Activated T-helper 9 cell treated with anti-CD3 and anti-CD28 coated beads, Interleukin-2, amount 50 U/mL, for 16 hours (primary cell): ENCODE measurements around the gene NCS1.
"Not testable (repeated sequence)": the region's sequence is repeated elsewhere in the genome, so short reads cannot be mapped to it uniquely, and the experiment has no call there.

ENCODE experiments used
- DNase-seq: peaks from one replicate; pipeline ENCODE4 v3.0.0-alpha.2; 2020; ENCODE audit warnings: low read depth

NCS1 gene

DNA sequence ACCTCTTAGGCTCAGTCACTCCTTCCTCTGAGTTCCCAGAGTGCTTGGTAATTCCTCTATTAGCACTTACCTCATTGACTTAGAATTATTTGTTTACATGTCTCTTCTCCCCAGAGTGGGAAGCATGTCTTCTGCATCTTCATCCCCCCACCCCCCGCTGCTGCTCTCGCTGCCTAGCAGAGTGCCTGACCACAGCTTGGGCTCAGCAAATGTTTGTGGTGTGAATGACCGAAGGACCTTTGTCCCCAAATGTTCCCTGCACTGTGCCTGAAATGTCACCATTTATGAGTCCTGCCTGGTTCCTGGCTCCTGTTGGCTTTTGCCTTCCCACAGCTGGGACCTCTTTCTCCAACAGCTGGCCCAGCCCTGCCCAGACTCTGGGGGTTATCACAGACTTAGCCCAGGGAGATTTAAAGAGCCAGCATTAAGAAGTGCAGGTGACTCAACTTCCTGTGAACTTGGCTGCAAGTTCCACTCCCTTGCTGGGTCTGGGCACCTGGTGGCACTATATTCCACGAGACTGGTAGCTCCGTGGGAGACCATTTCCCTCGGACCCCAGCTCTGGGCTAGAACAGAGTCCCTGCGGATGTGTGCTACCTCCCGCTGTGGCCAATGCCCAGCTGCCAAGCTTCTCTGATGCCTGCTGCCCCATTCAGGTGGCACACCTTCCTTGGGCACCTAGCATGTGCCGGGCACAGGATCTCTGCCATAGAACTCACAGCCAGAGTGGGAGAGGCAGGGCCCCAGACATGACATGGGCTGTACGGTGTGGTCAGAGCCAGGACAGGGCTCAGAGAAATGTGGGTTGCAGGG, 91.6 kb downstream of the NCS1 start:
- DNase-seq, result no peak

DNA sequence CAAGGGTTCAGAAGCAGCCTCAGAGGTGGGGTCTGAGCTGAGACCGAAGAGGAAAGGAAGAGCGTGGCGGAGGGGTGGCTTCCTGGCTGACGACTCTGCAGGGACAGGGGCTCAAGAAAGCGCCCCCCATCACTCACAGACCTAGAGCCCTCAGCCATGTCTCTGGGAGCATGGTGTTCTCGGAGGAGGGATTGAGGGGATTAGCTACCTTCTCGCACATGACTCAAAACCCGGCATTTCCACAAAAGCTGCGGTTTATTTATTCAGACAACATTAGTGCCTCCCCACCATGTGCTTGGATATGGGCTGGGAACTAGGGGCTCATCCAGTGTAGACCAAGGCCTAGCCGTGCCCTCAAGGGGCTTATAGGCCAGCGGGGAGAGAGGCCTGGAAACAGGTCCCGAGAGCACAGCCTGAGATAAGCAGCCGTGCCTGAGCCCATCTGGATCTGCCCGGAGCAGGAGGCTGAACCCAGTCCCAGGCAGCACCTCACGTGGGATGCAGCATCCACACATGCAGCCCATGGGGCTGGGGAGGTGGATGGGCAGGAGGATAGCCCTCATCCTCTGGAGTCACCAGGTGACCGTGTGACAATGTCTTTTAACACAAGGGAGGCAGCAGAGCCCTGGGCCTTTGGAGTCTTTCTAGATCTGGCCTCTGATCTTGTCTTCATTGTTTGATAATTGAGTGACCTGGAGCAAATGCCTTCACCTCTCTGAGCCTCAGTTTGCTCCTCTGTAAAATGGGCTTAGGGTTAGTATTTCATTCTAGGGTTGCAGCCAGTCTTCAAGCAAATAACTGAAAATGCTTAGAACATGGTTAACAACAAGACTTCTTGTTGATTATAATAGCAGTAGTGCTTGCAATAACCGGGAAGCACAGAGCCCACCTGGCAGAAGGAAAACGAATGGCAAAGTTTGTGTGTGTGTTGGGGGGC, 92.5 kb downstream of the NCS1 start:
- DNase-seq, result no peak

DNA sequence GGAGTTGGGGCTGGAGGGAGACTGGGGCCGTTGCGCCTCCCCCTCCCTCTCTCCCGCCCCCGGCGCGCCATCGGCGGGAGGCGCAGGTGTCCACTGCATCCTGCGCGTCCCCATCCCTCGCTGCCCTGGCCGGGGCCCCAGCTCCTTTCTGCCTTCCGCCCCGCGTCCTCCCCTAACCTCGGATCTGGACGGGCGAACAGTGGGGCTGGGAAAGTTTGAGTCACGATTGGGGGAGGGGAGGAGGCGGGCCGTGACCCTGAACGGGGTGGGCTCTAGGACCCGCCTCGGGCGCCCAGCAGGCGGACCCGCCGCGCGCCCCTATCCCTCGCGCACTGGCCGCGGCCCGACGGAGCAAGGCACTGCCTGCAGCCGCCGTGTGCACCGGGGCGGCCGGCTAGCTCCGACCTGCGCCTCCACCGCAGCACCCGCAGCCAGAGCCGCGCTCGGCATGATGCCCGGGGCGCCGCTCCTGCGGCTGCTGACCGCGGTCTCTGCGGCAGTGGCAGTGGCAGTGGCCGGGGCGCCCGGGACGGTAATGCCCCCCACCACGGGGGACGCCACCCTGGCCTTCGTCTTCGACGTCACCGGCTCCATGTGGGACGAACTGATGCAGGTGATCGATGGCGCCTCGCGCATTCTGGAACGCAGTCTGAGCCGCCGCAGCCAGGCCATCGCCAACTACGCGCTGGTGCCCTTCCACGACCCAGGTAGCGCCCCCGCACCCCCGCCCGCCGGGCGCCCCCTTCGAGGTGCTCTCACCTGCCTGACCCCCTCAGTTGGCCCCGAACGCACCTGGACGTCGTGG, 93.4 kb downstream of the NCS1 start, which contains the start of gene HMCN2:
Gene HMCN2 (plus strand): TSS at position 330 of the 805 bp plus-strand sequence. CDS start 119 bp downstream, at position 449.
- DNase-seq, result no peak

DNA sequence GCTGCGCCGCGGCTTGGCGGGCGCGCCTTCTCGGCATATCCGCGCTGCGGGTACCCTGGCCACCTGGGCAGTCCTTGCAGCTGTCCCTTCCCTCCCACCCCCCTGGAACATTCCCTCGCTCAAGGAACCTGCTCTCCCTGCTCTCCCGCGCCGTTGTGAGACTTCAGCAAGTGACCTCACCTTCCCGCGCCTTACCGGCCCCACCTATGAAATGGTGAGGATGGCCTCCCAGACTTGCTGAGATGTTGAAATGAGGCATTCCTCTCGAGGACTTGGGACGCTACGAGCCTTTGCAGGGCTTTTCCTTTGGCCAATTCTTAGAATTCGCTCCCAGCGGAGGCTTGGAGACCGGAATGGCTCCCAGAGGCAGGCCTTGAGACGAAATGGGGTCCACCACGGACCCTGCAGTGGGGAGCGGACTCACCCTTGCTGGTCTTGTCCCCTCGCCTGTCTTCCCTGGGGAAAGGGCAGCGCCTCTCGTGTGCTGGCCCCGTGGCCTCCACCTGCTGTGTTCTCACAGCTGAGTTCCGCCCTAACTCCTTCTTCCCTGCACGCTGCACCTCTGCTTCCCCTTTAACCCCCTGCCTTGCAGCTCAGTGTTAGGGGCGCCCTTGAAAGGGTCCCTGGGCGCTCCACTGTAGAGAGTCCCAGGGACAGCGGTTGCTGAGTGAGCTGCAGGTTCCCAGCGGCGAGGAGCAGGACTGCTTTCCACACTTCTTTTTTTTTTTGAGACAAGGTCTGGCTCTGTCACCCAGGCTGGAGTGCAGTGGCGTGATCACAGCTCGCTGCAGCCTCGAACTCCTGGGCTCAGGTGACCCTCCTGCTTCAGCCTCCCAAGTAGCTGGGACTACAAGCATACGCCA, 94.3 kb downstream of the NCS1 start:
- DNase-seq, result no peak

DNA sequence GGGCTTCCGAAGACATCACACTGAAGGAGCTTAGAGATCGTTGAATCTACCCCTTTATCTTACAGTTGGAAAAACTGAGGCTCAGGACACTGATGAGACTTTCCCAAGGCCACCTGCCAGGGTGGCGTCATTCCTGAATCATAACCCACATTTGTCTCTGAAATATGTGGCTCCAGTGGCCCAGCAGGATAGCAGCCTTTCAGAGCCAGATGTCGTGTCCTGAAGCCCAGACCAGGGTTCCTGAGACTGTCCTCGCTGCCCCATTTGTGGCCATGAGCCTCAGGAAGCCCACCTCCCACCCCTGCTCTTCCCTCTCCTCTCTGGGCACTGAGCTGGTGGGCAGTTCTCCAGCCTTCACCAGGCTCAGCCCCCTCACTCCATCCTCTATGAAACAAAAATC, 95.7 kb downstream of the NCS1 start:
- no peak for DNase-seq

DNA sequence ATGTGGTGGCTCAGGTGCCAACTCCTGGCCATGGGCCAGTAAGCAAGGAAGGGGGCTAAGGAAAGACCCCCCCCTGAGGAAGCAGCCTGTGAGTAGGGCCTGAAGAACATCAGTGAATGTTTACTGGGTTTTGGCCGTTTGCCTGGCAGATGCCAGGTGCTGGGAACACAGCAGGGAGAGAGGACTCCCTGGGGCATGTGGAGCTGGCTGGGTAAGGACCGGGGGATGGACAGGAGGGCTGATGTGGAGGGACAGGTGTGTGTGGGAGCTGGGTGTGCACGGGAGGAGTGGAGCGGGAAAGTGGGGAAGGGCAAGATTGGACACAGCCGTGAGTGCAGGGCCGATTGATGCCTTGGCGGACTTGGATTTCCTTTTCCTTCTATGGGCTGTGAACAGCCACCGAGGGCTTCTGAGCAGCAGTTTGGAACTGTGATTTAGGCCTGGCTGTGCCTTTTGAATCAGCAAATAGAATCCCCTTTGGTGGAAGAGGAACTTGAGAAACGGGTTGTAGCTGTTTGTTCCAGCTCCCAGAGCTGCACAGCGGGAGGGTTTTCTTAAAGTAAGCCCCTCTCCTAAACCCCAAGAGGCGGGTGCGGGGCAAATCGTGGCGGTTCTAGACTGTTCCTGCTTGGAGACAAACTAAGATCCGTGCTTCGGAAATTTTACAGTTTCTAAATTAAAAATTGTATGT, 96.5 kb downstream of the NCS1 start:
- no peak for DNase-seq

DNA sequence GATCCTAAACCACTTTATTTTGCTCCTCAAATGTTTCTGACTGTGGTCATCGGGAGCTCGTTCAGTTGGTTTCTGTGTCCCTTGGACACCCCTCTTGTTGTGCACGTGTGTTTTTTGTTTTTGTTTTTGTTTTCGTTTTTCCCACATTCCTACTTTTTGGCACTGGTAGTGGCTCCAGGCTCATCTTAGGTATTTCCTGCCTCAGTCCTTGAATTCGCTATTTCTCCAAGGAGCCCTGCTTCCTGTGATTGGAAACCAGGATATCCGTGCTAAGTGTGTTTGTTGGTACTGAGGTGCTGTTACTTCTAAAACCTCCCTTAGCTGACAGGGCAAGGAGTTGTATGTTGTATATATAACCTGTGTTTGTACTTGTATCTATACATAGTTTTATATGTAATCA, 99.3 kb downstream of the NCS1 start:
- no peak for DNase-seq

DNA sequence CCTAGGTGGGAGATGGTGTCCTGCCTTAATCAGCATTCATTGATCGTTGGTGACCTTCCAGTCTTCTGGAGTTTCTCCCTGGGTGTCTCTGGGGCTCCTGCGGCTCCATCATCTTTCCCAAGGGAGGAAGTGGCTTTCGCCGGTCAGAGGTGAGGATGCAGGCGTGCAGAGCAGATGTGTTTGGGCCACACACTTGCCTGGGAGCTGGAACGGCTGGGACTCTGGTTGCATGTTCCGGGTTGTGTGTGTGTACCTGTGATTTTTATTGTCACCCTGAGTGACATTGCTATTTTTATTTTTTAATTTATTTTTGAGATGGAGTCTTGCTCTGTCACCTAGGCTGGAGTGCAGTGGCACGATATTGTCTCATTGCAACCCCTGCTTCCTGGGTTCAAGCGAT, 103.0 kb downstream of the NCS1 start:
- no peak for DNase-seq

DNA sequence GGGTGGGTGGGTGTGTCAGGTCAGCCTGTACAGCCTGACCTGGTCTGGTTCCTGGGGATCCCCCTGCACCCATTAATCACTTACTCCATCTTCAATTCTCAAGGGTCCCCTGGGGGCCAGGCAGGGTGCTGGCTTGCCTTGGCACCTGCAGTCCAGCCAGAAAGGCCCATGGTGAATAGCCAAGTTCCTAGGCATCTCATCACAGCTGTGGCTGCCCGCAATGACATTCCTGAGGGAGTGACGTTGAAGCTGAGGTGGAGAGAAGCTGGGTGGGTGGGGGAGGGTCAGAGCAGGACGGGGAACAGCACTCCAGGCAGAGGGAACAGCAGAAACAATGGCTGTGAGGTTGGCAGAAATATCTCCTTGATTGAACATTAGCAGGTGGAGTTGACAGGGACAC, 103.9 kb downstream of the NCS1 start:
- DNase-seq, result no peak

DNA sequence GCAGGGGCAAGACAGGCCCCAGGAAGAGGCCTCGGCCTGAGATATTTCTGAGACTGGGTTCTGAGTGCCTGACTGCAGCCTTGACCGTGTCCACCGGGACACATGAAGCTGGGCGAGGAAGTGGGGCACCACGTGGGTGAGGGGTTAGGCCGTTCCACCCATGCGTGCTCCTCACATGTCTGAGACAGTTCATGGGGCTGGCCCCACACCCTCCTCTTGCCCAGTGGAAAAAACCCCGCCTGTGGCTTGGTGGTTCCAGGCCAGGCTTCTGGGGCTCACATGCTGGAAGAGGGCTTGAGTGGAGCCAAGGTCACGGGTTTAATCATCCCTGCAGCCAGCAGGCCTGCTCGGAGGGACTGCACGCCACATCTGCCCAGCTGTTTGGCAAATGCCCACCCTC, 104.8 kb downstream of the NCS1 start:
- DNase-seq, result no peak

DNA sequence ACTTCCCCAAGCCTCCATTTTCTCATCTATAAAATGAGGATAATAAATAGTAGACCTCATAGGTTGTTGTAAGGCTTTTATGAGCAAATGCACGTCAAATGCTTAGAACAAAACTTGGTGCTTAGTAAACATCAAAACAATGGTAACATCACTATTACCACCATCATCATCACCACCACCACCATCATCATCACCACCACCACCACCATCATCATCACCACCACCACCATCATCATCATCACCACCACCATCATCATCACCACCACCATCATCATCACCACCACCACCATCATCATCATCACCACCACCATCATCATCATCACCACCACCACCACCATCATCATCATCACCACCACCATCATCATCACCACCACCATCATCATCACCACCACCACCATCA, 105.3 kb downstream of the NCS1 start:
- not testable (repeated sequence) for DNase-seq

DNA sequence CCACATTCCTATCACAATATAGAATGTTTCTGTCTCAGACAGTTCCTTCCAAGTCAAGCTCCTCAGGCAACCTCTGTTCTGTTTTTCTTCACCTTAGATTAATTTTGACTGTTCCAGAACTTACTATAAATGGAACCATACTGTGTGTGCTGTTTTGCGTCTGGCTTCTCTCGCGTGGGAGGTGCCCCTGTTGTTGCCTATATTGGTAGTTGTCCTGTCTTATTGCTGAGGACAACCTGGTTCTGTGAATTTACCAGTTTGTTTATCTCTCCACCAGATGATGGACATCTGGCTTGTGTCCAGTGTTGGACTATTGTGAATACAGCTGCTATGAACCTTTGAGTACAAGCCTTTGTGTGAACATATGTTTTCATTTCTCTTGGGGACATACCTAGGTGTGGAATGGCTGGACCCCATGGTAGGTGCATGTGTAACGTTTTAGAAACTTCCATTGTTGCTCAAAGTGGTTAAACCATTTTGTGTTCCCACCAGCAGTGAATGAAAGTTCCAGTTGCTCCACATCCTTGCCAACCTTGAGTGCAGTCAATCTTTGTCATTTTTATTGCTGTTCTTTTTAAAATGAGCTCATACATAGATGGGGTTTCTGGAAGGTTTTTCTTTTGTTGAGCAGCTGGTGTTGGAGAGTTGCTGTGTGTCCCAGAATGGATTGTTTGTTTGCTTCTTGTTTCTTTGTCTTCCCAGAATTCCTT, 111.5 kb downstream of the NCS1 start:
- DNase-seq, result no peak

DNA sequence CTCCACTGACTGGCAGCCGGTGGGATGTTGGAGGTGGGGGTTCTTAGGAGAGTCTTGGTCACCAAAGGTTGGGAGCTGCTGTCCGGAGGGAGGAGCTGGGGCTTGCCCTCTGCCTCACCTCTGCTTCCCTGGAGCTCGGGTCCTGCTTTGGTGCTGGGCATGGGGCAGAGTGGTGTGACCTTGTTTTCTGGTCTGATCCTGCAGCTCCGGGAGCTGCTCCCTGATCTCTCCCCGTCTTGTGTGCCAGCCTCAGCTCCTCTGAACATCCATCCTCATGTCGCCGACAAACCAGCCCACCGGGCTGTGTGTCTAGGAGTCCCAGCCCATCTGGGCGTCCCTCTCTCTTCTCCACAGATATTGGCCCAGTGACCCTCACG, 112.0 kb downstream of the NCS1 start:
- DNase-seq, result no peak

DNA sequence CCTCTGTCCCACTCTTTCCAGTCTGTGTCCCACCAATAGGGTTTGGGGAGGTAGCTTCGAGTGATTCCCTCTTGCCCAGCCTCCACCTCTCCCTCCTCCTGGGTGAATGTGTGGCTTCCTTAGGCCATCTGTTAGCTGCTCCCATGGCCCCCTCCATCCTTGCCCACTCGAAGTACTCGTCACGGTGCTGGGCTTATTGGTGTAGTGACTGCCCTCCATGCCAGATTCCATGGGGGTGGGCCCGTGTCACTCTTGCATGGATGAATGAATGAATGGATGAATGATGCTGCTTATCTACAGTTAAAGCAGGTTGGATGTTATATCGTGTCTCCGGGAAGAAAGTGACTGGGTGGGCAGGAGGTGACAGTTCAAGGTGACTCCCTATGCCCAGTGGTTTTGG, 112.5 kb downstream of the NCS1 start:
- DNase-seq, result no peak

DNA sequence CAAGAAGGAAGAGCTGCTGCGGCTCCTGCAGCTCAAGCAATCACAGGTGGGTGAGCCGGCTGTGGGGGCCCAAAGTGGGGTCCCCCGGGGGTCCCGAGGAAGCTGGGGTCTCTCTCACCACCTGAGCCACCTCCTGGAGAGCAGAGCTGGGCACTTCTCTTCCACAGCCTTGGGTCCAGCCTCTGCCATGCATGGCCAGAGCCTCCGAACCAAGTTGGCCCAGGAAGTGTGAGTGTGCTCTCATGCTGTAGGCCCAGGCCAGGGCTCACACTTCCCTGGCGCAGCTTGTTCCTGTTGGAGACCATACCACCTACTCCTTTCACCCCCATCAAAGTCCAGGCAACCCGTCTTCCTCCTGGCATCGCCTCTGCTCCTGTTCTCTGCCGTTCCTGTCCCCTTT, 113.1 kb downstream of the NCS1 start:
- DNase-seq, result no peak

DNA sequence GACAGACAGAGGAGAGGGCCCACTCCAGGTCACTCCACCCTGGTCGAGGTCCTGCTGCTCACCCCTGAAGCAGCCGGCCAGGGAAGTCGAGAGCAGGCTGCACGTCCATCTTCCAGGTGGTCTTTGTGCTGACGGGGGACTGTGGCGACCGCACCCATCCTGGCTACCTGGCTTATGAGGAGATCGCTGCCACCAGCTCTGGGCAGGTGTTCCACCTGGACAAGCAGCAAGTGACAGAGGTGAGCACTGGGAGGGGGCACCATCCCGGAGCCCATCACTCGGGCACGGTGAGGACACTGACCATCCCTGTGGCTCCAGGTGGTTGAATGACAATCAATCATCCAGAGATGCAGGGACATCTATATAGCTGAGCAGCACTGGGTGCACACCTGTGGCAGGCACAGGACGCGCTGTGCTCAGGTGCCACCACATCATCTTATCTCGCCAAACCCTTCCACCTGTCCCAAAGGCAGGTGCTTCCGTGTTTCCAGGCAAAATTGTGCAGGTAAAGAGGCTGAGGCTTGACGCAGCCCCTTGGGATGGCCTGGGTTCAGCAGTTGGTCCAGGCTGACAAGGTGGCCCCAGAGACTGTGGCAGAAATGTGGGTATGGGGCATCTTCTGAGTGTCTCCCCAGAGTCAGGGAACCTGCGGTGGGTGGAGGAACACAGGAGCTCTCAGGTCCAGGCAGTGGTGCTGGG, 114.0 kb downstream of the NCS1 start:
- DNase-seq, result no peak
